Activated T-helper 9 cell treated with anti-CD3 and anti-CD28 coated beads, Interleukin-2, amount 50 U/mL, for 16 hours (primary cell): ENCODE measurements around the gene OCA2.
"Not testable (repeated sequence)": the region's sequence is repeated elsewhere in the genome, so short reads cannot be mapped to it uniquely, and the experiment has no call there.

Experiments
- DNase-seq: peaks from one replicate; pipeline ENCODE4 v3.0.0-alpha.2; 2020; ENCODE audit warnings: low read depth

Gene OCA2

DNA sequence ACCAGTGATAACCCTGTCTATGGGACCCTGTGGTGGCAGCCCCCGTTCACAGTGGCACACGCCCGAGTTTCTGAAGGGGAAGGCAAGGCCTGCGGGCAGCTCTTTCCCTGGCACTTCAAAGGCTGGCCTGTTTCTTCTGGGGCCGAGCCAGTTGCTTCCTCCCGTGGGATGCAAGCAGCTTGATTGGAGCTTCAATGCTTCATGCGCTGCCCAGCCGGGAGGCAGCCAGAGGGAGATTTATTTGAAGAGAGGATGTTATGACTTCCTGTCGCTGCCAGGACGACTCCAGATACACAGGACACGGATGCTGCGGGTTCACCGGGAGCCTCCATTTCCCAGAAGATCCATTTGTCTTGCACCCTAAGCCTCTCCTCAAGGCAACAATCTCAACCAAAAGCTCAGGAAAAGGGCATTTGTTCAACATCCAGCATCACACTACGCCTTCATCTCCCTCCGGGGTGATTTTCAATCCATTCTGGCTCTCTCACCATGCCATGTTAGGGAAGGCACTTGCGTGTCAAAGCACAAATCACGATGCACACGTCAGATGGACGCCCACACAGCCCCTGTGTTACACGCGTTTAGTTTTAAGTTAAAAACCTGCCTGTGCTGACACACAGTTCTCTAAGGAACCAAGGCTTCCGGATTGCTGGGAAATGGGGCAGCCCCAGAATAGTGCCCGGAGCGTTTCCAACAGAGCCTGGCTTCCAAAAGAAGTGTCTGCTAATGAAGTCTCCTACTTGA is 330.2 kb downstream of the OCA2 start:
- no peak for DNase-seq

DNA sequence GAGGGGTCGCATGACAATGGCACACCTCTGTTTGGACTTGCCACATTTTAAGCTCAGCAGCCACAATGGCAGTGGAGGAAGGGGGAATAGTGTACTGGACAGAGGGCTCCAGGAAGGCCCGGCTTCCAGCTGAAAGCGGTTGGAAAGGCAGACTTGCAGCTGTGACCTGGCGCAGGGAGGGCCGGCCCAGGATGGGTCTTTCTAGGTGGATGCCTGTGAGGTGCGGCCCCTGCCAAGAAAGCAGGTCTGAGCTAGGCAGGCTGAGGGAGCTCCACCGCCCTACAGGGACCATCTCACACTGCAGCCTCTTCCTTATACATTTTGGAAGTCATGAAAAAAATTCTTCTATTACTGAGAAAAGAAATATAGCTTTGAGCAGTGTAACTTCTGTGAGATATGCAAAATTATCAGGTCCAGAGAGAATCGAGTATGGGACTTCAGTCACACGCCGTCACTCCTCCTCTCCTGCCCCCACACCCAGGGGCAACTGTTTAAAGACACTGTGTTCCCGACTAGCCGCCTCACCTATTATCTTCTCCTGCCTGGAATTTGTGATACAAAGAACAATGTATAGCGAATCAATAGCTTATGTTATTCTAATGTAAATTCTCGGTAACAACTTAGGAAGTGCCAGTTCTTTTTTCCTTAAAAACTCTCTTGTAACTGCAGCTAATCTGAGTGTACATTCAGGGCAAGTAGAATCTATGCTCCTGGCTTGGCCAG is 331.0 kb downstream of the OCA2 start:
- DNase-seq, result no peak

DNA sequence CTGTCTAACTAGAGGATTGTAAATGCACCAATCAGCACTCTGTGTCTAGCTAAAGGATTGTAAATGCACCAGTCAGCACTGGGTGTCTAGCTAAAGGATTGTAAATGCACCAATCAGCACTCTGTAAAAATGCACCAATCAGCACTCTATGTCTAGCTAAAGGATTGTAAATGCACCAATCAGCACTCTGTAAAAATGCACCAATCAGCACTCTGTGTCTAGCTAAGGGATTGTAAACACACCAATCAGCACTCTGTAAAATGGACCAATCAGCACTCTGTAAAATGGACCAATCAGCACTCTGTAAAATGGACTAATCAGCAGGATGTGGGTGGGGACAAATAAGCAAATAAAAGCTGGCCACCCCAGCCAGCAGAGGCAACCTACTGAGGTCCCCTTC is 331.7 kb downstream of the OCA2 start:
- not testable (repeated sequence) for DNase-seq

DNA sequence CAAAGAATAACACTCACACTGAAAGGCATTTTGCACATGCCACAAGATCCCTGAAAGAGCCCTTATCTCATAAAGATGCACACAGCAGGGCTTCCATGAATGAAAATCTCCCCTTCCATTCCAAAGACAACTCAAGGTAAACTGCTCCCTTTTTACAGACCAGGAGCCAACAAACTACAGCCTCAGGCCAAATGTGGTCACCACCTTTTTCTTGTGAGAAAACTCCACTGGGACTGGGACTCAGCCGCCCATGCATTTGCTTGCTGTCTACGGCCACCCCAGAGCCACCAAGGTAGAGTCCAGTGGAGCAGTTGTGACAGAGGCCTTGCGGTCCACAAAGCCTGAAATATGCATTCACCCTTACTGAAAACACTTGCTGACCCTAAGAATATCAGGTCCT is 334.8 kb downstream of the OCA2 start:
- DNase-seq, result no peak

DNA sequence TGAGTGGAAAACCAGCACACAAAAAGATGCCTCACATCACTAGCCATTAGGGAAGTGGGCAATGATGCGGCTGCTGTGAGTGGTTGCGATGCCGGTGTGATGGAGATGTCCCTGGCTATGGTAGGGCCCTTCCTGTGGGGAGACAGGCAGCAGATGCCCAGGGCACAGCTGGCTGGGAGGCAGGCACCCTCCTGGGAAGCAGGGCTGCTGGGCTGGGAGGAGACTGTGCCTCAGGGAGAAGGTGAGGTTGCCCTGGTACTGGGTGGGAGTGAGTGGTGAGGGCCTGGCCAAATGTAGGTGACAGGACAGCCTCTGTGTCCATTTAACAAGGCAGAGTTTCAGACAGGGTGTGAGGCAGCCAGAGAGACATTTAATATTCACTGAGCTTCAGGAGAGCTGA is 335.6 kb downstream of the OCA2 start:
- no peak for DNase-seq

DNA sequence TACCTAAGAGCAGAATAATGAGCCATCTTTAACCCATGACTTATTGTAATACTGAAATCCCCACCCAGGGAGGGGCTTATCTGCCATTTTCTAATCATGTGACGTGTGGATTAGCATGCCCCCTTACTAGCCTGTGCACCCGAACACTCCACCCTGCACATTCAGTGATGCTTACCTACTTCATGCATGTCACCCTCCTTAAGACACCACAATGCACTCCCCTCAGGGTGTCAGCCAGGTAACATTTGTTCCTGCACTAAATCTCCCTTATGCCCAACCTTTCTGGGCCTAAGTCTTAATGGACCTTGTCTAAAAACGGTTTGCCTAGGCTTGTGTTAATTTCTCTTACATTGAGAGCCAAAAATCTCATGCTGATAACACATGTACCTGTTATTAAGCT is 336.6 kb downstream of the OCA2 start:
- DNase-seq, result no peak

DNA sequence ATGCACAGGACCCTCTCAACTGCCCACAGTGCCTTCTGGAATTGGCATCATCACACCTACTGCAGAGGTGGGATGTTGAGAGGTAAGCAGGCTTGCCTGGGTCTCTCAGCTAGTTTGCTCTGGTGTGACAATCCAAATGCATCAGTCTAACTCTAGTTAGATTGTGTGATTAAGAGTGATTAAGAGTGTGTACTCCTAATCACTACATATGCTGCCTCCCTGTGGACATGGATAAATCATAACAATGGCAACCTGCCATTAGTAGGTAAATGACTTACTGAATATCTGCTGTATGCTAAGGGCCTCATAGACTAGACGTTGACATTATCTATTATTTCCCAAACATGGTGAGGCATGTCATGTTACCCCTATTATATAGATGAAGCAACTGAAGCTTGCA is 342.1 kb downstream of the OCA2 start:
- DNase-seq, result no peak

DNA sequence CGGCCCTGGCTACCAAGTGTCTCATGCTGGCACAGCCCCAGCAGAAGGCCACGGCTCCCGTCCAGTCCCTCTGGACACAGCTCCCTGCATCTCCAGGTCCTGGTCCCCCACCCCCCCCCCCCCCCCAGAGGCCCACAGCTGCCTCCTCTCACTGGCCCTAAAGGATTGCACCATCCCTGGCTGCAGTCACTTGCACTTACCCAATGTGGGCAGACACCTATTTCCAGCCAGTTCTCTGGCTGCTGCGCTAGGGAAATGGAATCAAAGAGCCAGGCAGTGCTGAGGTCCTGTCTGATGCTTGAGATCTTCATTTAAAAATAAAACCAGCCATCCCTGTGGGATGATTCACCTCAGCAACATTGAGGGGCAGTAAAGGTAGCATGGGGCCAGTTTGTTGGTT is 346.4 kb downstream of the OCA2 start:
- DNase-seq, result no peak

DNA sequence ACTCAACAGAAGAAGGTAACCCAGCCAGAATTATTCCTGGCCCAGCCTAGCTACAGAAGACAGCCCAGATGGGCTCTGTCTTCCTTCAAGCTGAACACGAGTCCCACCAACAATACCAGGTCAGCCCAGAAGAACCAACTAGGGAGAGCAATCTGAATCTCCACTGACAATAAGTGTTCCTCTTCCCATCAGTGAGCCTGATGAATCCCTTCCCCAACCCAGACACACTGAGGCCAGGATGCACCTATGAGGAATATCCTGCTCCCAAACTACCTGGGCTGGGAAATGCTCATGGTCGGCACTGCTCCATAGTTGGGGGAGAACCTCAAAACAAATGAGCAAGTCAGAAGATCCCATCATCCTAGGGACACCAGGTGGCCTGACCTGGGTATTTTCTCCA is 351.1 kb downstream of the OCA2 start:
- DNase-seq, result no peak

DNA sequence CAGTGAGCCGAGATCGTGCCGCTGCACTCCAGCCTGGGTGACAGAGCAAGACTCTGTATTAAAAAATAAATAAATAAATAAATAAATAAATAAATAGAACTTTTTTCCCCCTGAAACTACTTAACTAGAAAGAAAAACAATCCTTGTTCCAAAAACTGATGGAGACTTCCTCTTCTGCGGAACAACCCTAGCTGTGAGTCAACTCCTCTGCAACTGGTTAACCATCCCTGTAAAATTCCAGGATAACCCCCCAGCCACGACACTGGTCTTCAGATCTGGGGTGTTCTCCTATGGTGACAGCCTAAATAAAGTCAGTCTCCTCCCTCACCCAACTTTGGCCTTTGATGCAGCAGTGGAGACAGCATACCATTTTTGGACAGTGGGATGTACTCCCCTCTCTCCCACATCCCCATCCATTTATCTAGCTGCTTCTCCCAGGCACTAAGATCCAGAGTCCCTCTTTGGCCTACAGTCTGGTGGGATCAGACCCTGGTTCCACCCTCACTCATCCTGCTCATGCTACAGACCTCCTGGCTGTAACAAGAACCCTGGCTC is 352.6 kb downstream of the OCA2 start:
- DNase-seq, result no peak

DNA sequence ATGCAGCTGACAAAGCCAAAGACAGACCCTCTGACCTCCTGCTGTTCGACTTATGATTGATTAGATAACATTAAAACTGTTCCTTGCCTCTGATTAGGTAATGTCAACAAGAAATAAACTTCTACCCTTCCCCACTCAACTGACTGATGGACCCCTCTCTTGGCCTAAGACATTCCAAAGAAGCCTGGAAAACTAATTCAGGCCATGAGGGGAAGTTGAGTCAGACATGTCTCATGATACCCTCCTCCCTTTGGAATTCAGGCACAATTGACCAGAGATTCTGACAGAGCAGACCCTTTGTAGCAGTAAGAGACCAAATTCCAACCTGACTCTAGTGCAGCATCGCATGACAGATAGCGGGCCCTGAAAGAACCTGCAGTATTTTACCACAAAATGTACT is 354.5 kb downstream of the OCA2 start:
- DNase-seq, result no peak

DNA sequence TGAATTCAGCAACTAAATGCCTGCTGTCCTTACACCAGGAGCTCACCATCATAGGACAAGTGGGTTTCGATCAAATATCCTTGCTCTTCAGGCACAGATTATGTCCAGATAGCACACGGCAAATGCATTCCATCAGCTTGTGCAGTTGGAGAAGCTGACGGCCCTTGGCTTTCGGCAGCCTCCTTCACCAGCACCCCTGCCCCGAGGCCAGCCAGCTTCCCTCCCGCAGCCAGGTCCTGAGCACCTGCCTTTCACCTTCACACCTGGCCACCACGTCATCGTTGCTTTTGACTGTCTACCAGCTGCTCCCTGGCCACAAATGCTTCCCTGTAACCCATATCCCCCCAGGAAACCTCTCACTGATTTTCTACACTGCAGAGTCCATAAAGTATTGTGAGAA is 355.5 kb downstream of the OCA2 start:
- DNase-seq, result no peak

DNA sequence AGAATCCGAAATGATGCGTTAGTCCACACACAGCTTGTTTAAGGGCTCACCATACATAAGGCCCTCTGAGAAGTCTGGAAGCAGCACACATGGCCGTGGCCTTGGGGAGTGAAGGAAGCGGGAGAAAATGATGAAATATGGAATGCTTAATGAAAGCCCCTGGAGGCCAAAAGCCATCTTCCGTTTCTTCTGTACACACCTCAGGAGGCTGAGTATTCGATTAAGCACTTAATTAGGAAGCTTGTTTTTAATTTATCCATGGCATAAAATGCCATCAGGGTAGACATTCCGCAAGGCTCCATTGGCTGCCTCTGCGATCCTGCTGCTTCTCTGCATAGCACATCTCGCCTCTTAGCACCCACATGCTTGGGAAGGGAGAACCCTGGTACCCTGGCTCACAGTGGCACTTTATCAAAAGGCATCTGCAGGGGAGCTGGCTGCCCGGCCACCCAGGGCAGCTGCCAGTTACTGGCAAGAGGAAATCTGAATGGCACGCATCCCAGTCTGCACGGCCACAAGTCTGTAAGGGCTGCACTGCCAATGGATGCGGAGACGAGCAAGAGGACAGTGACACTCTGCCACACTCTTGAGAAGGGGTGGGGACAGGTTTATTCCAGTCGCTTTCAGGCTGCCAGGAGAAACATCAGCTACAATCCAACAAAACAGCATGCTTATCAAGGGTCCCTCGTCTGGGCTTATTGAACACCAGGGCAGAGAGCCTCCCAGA is 356.2 kb downstream of the OCA2 start:
- DNase-seq, result no peak

DNA sequence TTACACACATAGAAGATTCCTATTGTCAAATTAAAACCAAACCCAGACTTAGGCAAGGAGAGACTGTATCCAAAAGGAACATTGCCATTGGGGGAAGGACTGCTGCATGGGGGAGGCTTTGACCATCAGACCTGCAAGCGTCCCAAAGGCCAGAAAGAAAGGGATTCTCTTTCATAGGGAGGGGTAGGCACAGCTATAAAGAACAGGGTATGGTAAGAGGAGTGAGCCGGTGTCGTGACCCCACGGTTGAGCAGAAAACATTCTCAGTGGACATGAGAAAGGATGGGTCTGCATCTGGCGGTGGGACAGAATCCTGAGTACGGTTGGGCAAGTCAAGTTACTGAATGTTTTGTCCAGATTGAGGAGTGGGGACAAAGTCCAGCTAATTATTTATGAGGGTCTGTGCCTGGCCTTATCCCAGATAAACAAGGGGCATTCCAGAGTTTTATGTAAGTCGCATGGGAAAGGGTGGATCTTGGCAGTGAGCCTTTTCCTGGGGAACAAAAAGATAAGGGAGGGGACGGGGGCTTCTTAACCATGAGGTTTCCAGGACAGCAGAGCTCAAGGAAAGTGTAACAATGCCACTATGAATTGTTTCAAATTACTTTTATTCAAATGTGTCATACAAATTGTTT is 357.8 kb downstream of the OCA2 start:
- no peak for DNase-seq

DNA sequence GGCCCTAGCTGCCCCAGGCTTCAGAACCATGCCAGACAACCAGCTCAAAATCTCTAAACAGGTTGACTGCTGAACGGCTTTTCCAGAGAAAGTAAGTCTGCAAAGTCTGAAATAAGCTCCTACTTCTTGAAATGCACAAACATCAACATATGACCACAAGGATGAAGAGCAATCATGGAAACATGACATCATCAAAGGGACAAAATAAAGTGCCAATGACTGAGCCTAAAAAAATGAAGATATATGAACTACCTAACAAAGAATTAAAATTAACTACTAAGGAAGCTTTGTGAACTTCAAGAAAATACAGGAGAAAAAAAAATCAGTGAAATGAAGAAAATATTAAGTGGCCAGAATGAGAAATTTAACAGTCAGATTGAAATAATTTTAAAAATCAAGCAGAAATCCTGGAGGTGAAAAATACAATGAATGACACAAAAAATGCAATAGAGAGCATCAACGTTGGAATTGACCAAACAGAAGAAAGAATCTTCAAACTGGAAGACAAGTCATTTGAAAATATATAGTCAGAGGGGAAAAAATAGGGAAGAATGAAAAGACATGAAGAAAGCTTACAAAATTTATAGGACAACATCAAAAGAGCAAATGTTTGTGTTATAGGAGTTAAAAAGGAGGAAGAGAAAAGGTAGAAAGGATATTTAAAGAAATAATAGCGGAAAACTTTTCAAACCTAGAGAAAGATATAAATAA is 364.2 kb downstream of the OCA2 start:
- DNase-seq, result no peak

DNA sequence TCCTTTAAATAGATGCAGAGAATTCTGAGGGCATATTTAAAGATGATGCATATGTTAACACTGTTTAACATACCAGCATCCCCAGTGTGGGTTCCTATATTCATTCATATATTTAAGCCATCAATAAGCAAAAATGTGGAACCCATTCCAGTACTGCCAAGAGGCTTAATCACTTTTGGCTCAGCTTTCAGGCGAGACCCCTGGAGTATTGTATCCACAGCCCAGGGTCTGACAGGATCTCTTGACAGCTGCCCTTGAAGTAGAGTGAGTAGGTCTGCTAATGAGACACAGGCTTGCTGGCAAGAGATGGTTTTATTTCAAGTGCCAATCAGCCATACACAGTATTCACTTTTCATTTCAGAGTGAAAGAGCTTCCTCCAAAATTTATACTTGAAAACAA is 367.3 kb downstream of the OCA2 start:
- DNase-seq, result no peak

DNA sequence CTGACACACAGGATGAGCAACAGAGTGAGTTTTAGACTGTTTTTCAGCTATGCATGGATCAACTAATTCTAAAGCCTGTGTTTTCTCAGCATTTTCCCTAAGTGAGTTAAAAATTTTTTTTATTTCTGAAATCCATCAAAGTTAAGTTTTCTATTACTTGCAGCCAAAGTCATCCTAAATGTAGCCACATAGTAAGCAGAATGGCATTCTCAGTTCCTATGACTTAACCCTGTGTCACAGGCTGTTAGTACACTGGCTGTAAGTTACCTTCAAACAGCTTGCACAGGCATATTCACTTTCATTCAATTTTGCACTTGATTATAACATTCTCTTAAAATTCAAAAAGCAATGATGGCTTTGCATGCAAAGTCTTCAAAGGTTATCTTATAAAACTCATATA is 368.2 kb downstream of the OCA2 start:
- no peak for DNase-seq

DNA sequence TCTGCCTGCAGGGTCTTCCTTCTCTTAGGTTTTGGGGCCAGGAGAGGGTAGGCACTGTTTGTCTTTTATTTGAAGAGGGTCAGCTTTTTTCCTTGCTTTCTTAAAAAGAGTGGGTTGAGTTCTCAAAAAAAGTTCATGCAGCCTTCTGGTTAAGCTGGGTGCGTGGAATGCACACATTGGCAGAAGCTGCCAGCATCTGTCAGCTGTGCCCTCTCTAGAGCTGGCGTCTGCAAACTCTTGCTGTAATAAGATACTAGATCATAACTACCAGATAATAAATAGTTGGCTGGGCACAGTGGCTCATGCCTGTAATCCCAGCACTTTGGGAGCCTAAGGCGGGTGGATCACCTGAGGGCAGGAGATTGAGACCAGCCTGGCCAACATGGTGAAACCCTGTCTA is 373.4 kb downstream of the OCA2 start:
- DNase-seq, result no peak

DNA sequence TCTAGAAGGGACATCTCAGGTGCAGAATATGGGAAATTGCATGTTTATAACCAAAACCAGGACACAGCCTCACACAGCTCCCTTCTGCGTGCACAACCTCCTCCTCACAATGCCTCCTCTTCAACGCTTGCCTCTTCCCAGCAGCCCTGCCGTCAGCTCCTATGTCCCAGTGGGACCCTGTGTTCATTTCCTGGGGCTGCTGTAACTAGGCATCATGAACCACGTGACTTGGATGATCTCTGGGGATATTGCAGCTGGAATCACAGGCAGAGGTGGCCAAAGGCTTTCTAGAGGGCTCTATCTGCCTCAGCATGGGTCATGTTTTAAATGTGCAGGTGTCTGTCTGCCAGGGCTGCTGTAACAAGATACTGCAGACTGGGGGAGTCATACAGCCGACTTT is 375.3 kb downstream of the OCA2 start:
- DNase-seq, result no peak

DNA sequence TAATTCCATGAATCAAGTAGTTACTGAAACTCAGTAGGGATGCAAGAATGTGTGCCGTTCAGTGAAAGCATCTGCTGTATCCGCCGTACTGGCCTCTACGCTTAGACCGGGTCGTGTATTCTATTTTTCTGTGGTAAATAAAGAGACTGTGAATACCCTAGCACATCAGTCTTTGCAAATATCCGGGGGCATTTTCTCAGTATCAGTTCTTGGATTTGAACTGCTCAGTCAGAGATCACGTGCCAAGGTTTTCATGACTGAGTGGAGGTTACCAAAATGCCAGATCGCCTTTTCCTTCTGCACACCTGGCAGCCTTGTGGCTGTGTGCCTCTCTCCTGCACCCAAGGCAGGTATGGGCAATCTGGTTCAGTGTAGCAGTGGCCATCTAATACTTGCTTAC is 377.0 kb downstream of the OCA2 start:
- no peak for DNase-seq

DNA sequence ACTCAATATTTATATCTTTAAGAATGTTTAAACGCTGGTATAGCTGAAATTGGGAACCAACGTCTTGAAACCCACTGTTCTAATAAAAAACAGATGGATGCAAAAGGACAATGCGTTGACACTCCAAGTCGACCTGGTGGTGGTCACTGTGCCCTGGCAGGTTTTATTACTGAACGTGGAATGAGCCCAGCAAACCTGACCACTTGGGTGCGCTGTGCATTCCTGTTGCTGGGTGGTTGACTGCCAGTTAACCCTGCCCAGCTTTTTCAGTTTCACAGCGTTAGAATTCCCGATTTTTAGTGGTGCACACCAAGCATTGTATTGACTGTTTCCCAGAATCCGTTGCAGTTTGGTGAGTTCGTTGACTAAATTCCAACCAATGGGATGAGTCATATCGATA is 384.4 kb downstream of the OCA2 start:
- no peak for DNase-seq

DNA sequence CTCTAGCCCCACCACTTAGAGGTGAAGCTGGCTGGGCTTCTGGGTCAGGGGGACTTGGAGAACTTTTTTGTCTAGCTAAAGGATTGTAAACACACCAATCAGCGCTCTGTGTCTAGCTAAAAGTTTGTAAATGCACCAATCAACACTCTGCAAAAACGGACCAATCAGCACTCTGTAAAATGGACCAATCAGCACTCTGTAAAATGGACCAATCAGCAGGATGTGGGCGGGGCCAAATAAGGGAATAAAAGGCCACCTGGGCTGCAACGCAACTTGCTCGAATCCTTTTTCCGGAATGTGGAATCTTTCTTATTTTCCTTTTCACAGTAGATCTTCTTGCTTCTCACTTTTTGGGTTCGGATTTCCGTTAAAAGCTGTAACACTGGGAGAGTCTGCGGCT is 385.3 kb downstream of the OCA2 start:
- DNase-seq, result not testable (repeated sequence)
